Measurements from ENCODE around the gene EPN2.

DNA sequence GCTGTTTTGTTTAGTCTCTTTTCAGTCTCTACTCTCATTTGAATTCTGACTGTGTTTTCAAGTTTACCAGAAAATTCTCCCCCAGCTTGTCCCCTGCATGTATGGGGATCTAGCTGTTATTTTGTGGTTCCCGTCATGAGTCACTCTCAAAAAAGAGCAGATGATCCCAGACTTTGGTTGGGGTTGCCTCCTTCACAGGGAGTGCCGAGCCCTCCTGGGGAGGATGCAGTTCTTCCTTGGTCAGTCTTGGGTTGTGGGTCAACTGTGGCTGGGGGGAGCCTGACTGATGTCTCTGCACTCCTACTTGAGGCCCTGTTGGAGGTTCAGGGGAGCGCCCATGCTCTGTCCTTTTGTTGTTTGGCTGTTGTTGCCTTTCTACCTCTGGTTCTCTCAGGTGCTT is 37.7 kb downstream of the EPN2 start:
- TF ChIP-seq, protein P1, sequence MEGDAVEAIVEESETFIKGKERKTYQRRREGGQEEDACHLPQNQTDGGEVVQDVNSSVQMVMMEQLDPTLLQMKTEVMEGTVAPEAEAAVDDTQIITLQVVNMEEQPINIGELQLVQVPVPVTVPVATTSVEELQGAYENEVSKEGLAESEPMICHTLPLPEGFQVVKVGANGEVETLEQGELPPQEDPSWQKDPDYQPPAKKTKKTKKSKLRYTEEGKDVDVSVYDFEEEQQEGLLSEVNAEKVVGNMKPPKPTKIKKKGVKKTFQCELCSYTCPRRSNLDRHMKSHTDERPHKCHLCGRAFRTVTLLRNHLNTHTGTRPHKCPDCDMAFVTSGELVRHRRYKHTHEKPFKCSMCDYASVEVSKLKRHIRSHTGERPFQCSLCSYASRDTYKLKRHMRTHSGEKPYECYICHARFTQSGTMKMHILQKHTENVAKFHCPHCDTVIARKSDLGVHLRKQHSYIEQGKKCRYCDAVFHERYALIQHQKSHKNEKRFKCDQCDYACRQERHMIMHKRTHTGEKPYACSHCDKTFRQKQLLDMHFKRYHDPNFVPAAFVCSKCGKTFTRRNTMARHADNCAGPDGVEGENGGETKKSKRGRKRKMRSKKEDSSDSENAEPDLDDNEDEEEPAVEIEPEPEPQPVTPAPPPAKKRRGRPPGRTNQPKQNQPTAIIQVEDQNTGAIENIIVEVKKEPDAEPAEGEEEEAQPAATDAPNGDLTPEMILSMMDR (IDR thresholded peaks at IDR 0.05; ENCODE audit: poor library complexity, severe bottlenecking), result no peak
- TF ChIP-seq EZH2 (IDR thresholded peaks at IDR 0.05; ENCODE audit: borderline replicate concordance, insufficient read depth, low read length, poor library complexity, severe bottlenecking) (no peak), MXI1 (conservative IDR thresholded peaks at IDR 0.05; ENCODE audit: poor library complexity, severe bottlenecking) (no peak), EP300 (conservative IDR thresholded peaks at IDR 0.05; ENCODE audit: poor library complexity, severe bottlenecking) (no peak), SMC3 (conservative IDR thresholded peaks at IDR 0.05; ENCODE audit: poor library complexity) (no peak)
